Measurements from ENCODE around the gene ZNF609.

The ZNF609 gene

GRCh38 chr15:64503640-64504039 is 43.3 kb downstream of the ZNF609 start:
- DNase-seq (ENCODE audit: low spot score) = no peak

GRCh38 chr15:64507293-64507802 is 47.0 kb downstream of the ZNF609 start:
- peak; percentile 74 for DNase-seq (ENCODE audit: low spot score)

GRCh38 chr15:64507845-64508244 is 47.5 kb downstream of the ZNF609 start:
- DNase-seq (ENCODE audit: low spot score) = no peak

GRCh38 chr15:64513823-64514222 is 53.4 kb downstream of the ZNF609 start:
- DNase-seq (ENCODE audit: low spot score) = no peak

GRCh38 chr15:64515196-64515595 is 54.8 kb downstream of the ZNF609 start:
- DNase-seq (ENCODE audit: low spot score) = no peak

- DNase-seq (ENCODE audit: low spot score) = no peak
These were observed 55.4 kb downstream of the ZNF609 start for GRCh38 chr15:64515825-64516224.

- DNase-seq (ENCODE audit: low spot score) = no peak
These were observed 59.5 kb downstream of the ZNF609 start for GRCh38 chr15:64519897-64520296.

- no peak for DNase-seq (ENCODE audit: low spot score)
These were observed 60.8 kb downstream of the ZNF609 start for GRCh38 chr15:64521201-64521600.

GRCh38 chr15:64521726-64522164 is 61.4 kb downstream of the ZNF609 start:
- DNase-seq (ENCODE audit: low spot score) = no peak

GRCh38 chr15:64522226-64522823 is 61.9 kb downstream of the ZNF609 start:
- no peak for DNase-seq (ENCODE audit: low spot score)

GRCh38 chr15:64523240-64523639 is 62.9 kb downstream of the ZNF609 start:
- DNase-seq (ENCODE audit: low spot score) = no peak

- no peak for DNase-seq (ENCODE audit: low spot score)
These were observed 64.4 kb downstream of the ZNF609 start for GRCh38 chr15:64524778-64525177.

- DNase-seq (ENCODE audit: low spot score) = no peak
These were observed 65.6 kb downstream of the ZNF609 start for GRCh38 chr15:64525828-64526530.

- no peak for DNase-seq (ENCODE audit: low spot score)
These were observed 67.0 kb downstream of the ZNF609 start for GRCh38 chr15:64527263-64527984.

GRCh38 chr15:64528871-64529270 is 68.5 kb downstream of the ZNF609 start:
- DNase-seq (ENCODE audit: low spot score) = no peak

GRCh38 chr15:64530472-64530871 is 70.1 kb downstream of the ZNF609 start:
- no peak for DNase-seq (ENCODE audit: low spot score)

- DNase-seq (ENCODE audit: low spot score) = no peak
These were observed 70.5 kb downstream of the ZNF609 start for GRCh38 chr15:64530918-64531317.

- DNase-seq (ENCODE audit: low spot score) = no peak
These were observed 72.3 kb downstream of the ZNF609 start for GRCh38 chr15:64532521-64533315.

GRCh38 chr15:64535460-64536243 is 75.3 kb downstream of the ZNF609 start:
- no peak for DNase-seq (ENCODE audit: low spot score)

GRCh38 chr15:64536244-64536836 is 76.0 kb downstream of the ZNF609 start:
- DNase-seq (ENCODE audit: low spot score) = no peak

- DNase-seq (ENCODE audit: low spot score) = no peak
These were observed 81.7 kb downstream of the ZNF609 start for GRCh38 chr15:64542091-64542490.

All from NAMALWA (cell line).